GM19351 (cell line): ENCODE results near the gene RIMBP2.

Experiments used
- ATAC-seq: cut with Tn5 transposase; IDR thresholded peaks from one replicate; pipeline ENCODE4 v1.9.1; 2021; ENCODE audit warnings: mild to moderate bottlenecking, moderate library complexity; ENCODE audit not compliant: unreplicated experiment

RIMBP2 gene

DNA sequence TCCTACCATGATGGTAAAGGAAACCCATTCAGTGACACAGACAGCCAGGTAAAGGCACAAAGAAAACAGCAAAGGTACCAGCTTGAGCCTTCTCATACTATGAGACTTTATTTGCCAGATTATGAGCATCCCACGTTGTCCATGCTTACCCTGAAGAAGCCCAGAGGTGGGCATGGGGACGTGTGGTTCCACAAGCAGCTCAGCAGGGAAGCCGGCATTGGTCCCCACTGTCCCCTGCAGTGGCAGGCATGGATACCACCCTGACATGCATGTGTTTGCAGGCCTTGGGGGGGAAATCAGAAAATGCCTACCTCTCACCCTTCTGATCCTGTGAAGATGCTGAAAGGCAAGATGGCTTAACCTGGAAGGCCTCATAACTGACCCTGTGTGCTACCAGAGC, 195.3 kb downstream of the RIMBP2 start:
- ATAC-seq: no peak

DNA sequence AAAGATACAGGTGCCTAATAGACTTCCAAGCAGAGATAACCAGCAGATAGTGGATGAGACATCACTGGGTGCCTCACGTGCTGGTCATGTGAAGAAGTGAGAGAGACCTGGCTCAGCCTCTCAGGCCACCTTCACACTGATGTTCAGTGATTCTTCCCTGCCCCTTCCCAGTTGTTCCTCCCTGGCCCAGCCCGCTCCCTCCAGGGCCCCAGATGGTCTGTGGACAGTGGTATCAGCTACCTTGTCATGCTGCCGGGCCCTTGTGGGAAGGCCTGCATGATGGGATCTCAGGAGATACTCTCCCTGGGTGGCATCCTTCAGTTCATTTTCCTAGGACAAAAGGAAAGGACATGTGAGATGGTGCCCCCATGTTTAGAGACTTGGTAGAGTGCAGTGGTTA, 198.5 kb downstream of the RIMBP2 start:
- ATAC-seq: no peak

DNA sequence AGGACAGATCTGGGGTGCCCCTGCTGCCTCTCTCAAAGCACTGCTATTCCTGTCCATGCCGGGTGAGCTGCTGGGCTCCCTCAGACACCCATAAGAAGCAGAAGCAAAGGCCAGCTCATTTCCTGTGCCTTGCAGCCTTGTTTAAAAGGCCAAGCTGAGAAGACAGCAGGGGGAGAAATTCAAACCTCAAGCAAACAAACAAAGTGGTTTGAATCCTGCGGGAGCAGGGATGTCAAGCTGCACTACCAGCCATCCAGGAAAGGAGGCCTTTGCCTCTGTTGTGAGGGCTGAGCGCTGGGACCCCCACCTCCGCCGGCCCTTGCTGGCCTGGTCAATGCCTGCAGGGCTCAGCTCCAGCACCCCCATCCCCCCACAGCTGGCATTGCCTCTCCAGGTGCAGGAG, 201.9 kb downstream of the RIMBP2 start:
- no peak for ATAC-seq

DNA sequence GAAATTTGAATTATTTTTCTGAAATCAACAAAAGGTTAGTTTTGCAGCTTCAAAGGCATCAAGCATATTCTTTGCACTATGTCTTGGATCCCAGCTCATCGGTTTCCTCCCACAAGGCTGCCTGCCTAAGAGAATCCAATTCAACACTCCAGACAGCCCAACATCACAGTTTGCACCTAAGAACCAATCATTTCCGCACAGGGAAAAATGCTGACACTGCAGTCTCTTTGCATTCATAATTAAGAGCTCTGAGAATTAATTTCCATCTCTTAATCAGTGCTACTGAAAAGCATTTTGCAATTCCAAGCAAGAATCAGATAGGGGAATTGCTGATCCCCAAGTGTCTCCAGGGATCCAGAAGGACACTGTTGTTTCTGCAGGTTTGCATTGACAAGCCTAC, 202.5 kb downstream of the RIMBP2 start:
- ATAC-seq: no peak

DNA sequence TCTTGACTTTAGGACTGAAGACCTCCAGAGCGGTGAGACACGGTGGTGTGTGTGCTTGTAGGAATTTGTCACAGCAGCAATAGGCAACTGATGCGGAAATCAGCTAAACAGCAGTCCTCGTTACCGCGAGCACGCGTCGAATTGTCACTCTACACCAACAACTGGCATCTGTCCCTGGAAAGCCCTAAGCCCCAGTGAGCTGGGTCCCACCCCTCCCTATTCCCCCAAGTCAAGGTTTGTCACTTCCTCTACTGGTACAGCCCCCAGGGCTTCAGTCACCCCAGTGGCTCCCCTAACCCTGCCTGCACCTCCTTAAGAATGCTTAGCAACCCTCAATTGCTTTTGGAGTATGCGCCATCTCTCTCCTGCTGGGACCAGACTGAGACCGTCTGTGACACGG, 204.8 kb downstream of the RIMBP2 start:
- no peak for ATAC-seq

DNA sequence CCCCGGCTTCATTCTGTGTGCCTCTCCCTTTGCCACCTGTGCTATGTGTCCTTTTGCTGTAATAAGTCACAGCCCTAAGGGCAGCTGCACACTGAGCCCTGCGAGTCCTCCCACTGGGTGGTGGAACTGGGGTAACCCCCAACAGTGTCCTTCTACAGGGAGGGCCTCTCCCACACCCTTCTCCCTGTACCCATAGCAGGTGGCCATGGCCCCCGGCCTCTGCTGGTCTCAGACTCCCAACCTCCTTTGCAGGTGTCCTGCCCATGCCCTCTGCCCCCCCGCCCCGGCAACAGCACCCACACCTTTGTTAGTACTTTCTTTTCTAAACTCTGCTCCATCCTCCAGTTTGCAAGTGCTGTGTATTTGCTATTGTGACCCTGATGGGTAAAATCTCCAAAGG, 206.6 kb downstream of the RIMBP2 start:
- no peak for ATAC-seq

DNA sequence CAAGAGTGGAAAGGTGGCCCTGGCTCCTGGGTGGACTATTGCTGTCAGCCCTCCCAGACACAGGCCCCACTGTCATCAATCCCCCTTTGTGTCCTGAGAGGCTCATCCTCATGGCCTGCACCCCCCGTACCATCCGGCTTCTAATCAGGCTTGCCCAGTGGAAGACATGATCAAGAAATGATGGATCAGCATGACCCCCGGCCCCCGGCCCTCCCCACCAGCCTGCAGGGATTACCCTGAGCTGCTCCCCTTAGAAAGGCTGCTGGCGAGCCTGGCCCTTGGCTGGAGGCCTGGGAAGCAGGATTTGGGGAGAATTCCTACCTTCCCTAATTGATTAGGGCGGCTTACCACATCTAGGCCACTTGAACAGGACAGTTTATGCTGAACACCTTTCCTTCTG, 207.3 kb downstream of the RIMBP2 start:
- no peak for ATAC-seq

DNA sequence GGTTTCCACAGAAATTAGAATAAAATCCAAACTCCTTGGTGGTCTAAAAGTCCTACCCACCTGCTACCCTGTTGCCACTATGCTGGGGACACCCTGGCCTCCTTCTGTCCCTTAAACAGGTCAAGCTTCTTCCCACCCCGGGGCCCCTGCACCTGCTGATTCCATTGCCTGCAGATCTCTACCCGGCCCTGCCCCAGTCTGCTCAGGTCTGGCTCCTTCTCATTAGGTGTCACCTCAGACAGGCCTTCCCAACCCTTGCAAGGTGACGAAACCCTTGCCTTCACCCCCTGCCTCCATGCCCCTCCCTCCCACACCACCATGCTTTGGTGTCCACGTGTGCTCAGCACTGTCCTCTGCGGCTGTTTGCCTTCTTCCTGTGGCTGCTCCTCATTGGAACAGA, 207.8 kb downstream of the RIMBP2 start:
- ATAC-seq: no peak

DNA sequence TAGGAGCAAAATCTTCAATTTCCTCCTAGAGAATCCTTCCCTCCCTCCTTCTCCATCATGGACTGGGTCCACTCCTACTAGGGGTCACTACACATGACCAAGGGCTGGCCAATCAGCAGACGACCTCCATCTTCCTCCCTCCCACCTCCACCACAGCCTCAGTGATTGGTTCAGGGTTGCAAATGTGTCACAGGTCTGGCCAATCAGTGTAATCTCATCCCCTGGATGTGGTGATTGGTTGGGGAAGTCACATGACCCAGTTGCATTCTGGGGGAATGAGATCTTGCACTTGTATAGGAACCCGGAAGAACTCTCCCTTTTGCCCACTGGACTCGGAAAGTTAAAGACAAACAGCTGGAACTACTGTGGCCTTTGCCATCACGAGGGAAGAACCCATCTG, 209.3 kb downstream of the RIMBP2 start:
- no peak for ATAC-seq

DNA sequence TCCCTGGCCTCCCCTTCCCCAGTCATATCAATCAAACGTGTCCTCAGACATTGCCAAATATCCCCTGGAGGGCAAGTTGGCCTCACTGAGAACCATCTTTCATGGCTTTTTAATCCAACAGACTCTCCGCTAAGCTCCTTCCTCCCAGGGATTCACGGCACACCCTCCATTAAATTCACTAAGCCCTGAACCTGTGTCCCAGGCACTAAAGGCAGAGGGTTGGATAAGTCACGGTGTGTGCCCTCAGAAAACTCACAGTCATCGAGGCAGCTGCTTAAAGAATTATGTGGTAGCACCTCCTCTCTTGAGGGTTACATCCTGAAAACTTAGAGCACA, 211.3 kb downstream of the RIMBP2 start:
- ATAC-seq: no peak

DNA sequence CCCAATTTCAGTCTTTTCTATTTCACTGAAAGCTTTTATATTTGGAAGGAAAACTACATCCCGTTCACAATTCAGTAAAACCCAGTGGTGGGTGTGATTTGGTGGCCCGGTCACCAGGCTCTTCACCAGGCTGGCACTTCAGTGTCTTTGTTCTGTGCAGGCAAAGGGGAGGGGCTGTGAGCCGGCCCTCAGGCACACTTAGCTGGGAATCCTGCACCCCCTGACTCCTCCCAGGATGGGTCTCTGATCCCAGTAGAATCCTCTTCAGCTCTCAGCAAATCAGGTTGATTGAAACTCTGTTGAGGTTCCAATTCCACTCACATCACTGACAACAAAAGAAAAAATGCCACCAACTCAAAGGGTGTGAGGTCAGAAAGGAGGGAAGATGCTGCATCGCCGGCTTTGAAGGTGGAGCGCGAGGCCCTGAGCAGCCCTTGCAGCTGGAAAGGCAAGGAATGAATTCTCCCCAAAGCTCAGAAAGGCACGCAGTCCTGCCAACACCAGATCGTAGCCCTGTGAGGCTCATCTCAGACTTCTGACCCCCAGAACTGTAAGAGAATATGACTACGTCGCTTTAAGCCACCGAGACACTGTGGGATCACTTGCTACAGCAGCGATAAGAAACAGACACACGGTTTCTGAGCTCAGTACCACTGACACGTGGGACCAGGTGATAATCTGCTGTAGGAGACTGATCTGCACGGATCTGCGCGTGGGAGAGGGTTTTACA, 211.8 kb downstream of the RIMBP2 start:
- no peak for ATAC-seq

DNA sequence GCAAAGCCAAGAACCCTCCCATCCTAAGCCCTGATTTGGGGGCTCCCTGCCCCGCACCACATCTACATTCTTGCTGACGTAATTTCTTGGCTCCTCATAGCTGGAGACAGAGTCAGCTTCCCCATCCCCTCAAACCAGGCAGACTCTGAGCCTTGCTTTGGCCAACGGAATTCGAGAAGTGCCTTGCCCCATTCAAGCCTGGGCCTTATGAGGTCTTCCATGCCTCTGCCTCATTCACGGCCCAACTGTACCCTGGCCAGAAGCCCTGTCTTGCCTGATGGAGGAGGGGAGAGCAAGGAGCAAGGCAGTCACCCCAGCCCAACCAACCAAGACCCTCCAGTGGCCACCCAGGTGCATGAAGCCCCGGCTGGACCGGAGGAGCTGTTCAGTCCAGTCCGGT, 214.3 kb downstream of the RIMBP2 start:
- ATAC-seq: no peak

DNA sequence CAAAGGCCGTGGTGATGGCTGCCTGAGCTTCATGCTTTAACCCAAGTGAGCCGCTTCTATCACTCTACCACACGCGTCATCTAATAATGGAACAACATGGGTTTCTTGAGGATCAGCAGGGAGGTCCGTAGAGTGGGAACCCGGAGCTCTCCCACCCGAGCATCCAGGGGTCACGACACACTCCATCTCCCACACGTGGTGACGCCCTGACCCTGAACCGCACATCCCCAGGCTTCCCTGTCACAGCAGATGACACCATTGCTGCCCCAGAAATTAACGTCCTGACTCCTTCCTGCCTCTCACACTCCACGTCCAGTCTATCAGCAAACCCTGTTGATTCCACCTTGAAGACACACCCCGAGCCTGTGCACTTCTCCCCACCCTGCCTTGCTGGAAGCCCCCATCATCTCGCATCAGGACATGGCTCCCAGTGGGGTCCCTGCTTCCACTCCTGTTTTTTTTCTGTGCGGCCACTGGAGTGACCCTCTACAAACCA, 215.2 kb downstream of the RIMBP2 start:
- no peak for ATAC-seq

DNA sequence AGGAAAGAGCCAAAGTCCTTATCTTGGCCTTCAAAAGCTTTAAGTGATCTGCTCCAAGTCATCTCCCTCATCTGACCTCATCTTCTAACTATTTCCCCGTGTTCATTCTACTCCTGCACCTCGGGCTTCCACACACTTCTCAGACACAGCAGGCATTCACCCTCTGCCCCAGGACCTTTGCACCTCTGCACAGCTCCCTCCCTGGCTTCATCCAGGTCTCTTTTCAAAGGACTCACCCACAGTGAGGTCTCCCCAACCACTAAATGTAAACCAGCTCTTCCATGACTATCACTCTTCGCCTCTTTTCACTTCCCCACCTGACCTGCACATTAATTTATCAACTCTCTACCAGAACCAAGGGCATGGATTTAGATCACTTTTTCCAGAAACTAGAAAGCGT, 216.6 kb downstream of the RIMBP2 start:
- no peak for ATAC-seq

DNA sequence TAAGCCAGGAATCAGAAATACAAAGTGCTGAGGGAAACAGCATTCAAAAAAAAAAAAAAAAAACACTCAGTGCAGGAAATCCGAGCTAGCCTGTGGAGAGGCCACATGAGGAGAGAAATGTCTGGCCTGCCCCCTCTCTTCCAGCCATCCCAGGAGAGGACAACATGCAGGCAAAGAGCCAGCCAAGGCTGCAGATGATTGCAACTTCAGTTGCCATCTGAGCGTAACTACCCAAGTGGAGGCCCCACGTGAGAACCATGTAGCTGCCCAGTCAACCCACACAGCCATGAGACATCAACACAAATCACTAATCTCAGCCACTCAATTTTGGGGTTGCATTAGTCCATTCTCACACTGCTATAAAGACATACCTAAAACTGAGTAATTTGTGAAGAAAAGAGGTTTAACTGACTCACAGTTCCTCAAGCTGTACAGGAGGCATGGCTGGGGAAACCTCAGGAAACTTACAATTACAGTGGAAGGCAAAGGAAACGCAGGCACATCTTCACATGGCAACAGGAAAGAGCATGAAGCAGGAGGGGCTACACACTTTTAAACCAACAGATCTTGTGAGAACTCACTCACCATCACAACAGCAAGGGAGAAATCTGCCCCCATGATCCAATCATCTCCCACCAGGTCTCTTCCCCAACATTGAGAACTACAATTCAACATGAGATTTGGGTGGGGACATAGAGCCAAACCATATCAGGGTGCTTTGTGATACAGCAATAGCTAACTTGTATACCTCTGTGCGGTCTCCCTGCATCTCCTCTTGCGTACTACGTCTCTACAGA, 217.3 kb downstream of the RIMBP2 start:
- ATAC-seq: no peak

DNA sequence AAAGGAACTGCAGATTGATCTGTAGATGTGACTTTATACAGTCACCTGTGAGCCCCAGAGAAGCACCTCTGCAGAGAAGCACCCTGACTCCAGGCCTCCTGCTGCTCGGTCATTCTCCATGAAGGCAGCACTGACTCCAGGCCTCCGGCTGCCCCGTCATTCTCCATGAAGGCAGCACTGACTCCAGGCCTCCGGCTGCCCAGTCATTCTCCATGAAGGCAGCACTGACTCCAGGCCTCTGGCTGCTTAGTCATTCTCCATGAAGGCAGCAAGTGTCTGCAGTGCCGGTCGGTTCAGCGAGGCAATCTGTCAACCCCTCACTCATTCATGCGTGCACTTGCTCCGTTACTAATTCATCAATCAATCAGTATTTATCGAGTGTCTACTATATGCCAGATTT, 218.1 kb downstream of the RIMBP2 start:
- no peak for ATAC-seq

DNA sequence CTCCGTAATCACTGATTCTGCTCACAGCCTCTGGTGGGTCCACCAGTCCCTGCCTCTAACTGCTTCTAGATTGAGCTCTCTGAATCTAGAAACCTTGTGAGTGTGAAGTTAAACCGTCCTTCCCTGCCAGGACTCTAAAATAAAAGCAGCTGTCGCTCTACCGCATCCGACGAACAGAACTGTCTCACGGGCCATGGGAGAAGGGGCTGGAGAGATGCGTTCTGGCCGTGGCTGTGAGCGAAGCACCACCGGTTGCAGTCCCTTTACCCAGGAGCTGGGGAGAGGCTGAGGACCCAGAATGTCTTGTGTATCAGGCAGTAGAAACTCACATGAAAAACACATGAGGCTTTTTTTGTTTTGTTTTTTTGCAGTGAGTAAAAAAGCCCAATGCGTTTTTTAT, 218.8 kb downstream of the RIMBP2 start:
- ATAC-seq: no peak

DNA sequence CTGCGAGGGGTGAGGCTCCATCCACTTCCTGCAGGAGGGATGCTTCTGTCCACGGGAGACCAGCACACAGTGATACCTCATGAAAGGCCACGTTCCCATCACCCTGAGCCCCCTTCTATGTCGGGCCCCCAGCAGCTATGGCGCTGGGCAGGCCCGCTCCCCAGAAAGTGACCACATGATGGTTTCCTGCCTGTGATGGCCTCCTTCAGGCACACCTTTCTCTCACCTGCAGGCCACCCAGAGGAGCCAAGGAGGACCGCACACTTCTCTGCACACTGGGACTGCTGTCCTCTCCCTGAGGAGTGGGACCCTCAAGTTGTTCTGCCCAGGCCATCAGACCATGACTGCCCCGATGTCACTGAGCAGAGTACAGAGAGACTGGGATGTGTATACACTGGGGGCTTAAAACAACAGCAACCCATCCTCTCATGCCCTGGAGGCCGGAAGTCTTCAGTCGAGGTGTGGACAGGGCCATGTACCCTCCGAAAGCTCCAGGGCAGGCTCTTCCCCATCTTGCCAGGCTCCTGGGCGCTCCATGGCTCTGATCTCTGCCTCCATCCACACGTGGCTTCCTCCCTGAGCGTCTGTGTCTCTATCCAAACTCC, 219.5 kb downstream of the RIMBP2 start:
- ATAC-seq: no peak

DNA sequence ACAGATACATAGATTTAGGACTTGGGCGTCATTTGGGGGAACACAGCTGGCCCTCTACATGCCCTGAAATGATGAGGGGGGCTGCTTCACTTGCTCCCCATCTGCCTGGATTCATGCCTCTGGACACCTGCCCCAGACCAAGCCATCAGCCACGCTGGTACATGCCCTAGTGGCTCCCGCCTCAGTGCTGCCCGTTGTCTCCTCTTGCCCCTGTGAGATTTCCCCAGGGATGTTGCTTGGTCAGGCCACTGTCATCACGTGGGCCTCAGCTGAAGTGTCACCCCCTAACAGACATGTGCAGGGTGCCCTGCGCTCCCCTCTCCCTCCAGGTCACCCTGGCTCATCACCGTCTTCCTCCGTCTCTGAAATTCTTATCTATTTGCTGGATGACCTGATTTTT, 220.9 kb downstream of the RIMBP2 start:
- no peak for ATAC-seq

DNA sequence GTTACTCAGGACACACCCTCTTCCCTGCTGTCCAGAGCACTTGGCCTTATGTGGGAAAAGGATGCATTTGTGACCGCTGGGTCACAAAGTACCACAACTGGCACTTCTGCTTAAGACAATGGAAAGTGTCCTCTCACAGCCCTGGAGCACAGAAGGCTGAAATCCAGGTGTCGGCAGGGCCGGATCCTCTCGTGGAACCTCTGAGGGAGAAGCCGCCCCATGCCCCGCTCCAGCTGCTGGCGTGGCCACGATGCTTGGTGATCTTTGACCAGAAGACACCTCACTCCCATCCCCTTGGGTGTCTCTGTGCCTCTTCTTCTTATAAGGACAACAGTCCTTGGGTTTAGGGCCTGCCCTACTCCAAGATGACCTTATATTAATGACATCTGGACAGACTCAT, 221.4 kb downstream of the RIMBP2 start:
- no peak for ATAC-seq

DNA sequence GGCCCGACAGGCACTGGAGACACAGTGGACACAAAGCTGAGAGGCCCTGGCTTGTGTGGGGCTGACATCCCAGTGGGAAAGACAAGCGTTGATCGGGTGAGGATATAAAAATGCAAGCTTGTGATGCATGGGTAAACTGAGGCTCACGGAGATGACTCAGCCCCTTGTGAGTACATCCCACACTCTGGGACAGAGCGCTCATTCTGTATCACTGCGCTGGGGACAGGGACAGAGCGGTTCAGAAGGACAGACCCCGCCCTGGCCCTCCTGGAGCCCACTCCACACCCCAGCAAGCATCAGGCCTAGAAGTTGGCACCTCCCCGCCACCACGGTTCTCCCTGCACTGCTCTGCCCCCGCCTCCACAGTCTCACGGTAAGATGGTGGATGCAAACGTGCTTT, 222.1 kb downstream of the RIMBP2 start:
- ATAC-seq: no peak
